HEK293T (cell line): ENCODE results near the gene PAQR6.

Experiments used
- BHLHE40 ChIP-seq: fragments of 450-650 bp; IDR thresholded peaks from 2 replicates; pipeline ENCODE4 v1.6.1; 2016; ENCODE audit warnings: mild to moderate bottlenecking, moderate library complexity, borderline replicate concordance
- FOXA1 ChIP-seq: fragments of 450-650 bp; IDR thresholded peaks from 2 replicates; pipeline ENCODE4 v1.6.1; 2016; ENCODE audit warnings: mild to moderate bottlenecking
- FOXK2 ChIP-seq: fragments of 450-650 bp; IDR thresholded peaks from 2 replicates; pipeline ENCODE4 v1.6.1; 2016; ENCODE audit warnings: mild to moderate bottlenecking
- FOXM1 ChIP-seq: fragments of 450-650 bp; IDR thresholded peaks from 2 replicates; pipeline ENCODE4 v1.6.1; 2017; ENCODE audit warnings: mild to moderate bottlenecking, borderline replicate concordance
- HDGF ChIP-seq: fragments of 450-650 bp; IDR thresholded peaks from 2 replicates; pipeline ENCODE4 v1.6.1; 2017; ENCODE audit warnings: antibody characterized with exemption, borderline replicate concordance
- NFRKB ChIP-seq: fragments of 450-650 bp; IDR thresholded peaks from 2 replicates; pipeline ENCODE4 v1.6.1; 2016; ENCODE audit warnings: mild to moderate bottlenecking, moderate library complexity
- PKNOX1 ChIP-seq: fragments of 450-650 bp; IDR thresholded peaks from 2 replicates; pipeline ENCODE4 v1.6.1; 2016
- SP1 ChIP-seq: fragments of 450-650 bp; IDR thresholded peaks from 2 replicates; pipeline ENCODE4 v1.6.1; 2017
- SUZ12 ChIP-seq: fragments of 450-650 bp; IDR thresholded peaks from 2 replicates; pipeline ENCODE4 v1.6.1; 2016; ENCODE audit warnings: mild to moderate bottlenecking
- TARDBP ChIP-seq: fragments of 450-650 bp; IDR thresholded peaks from 2 replicates; pipeline ENCODE4 v1.6.1; 2016
- ZNF384 ChIP-seq: fragments of 450-650 bp; IDR thresholded peaks from 2 replicates; pipeline ENCODE4 v1.6.1; 2016

GRCh38 chr1:156263288-156263655 is 15.4 kb upstream of the PAQR6 start:
- TF ChIP-seq FOXK2 (no peak), NFRKB (no peak), BHLHE40 (no peak), ZNF384 (no peak), SP1 (no peak), TARDBP (no peak), SUZ12 (no peak), FOXM1 (no peak), FOXA1 (no peak), PKNOX1 (no peak), HDGF (no peak)
